ENCODE results near the gene ZNF692.

The ZNF692 gene

GRCh38 chr1:248823517-248824001, 35.3 kb downstream of the ZNF692 start:
- DNase-seq = no peak

- DNase-seq = no peak
Measured at GRCh38 chr1:248822148-248823032, 36.5 kb downstream of the ZNF692 start.

- no peak for DNase-seq
Measured at GRCh38 chr1:248821641-248822040, 37.2 kb downstream of the ZNF692 start.

GRCh38 chr1:248821101-248821500, 37.8 kb downstream of the ZNF692 start:
- no peak for DNase-seq

- no peak for DNase-seq
Measured at GRCh38 chr1:248820041-248820585, 38.8 kb downstream of the ZNF692 start.

- DNase-seq = no peak
Measured at GRCh38 chr1:248818505-248819374, 40.1 kb downstream of the ZNF692 start.

- peak; percentile 66 to 70 for DNase-seq
Measured at GRCh38 chr1:248817065-248817464, 41.8 kb downstream of the ZNF692 start.

GRCh38 chr1:248816042-248816851, 42.6 kb downstream of the ZNF692 start:
- DNase-seq = no peak

- DNase-seq = no peak
Measured at GRCh38 chr1:248815407-248816034, 43.4 kb downstream of the ZNF692 start.

- no peak for DNase-seq
Measured at GRCh38 chr1:248814351-248814750, 44.5 kb downstream of the ZNF692 start.

GRCh38 chr1:248813546-248813945, 45.3 kb downstream of the ZNF692 start:
- no peak for DNase-seq

- no peak for DNase-seq
Measured at GRCh38 chr1:248812736-248813425, 46.0 kb downstream of the ZNF692 start.

GRCh38 chr1:248811514-248812490, 47.1 kb downstream of the ZNF692 start:
- no peak for DNase-seq

GRCh38 chr1:248810727-248811513, 48.0 kb downstream of the ZNF692 start:
- no peak for DNase-seq

GRCh38 chr1:248810000-248810726, 48.7 kb downstream of the ZNF692 start:
- no peak for DNase-seq

GRCh38 chr1:248808876-248809275, 50.0 kb downstream of the ZNF692 start:
- no peak for DNase-seq

- DNase-seq = peak; percentile 48 to 57
Measured at GRCh38 chr1:248807067-248807737, 51.7 kb downstream of the ZNF692 start.

GRCh38 chr1:248805876-248806275, 53.0 kb downstream of the ZNF692 start:
- DNase-seq = peak; percentile 72 to 79

Data from Kasumi-1 (cell line).